Osteocyte (in vitro differentiated cells): ENCODE data around the gene IRF9. TPM values are rescaled to one million over a fixed set of nuclear protein-coding genes. Genes with fewer than 3 reads are reported as not detected.

Experiments used
- DNase-seq: peaks from one replicate; pipeline ENCODE4 v3.0.0; 2021; ENCODE audit warnings: mixed read lengths; ENCODE audit not compliant: unreplicated experiment; ENCODE audit errors: extremely low spot score
- H3K27ac Mint-ChIP-seq: one replicate; pipeline ENCODE4 v1.8.0; 2021; ENCODE audit warnings: mild to moderate bottlenecking, mixed read lengths; ENCODE audit not compliant: unreplicated experiment
- H3K27me3 Mint-ChIP-seq: one replicate; pipeline ENCODE4 v1.8.0; 2021; ENCODE audit warnings: mixed read lengths; ENCODE audit not compliant: unreplicated experiment
- H3K36me3 Mint-ChIP-seq: one replicate; pipeline ENCODE4 v1.8.0; 2021; ENCODE audit warnings: mixed read lengths; ENCODE audit not compliant: unreplicated experiment
- H3K4me1 Mint-ChIP-seq: one replicate; pipeline ENCODE4 v1.8.0; 2021; ENCODE audit warnings: mixed read lengths; ENCODE audit not compliant: unreplicated experiment
- H3K4me3 Mint-ChIP-seq: one replicate; pipeline ENCODE4 v1.8.0; 2021; ENCODE audit warnings: mild to moderate bottlenecking, moderate library complexity, mixed read lengths; ENCODE audit not compliant: unreplicated experiment
- H3K9me3 Mint-ChIP-seq: one replicate; pipeline ENCODE4 v1.8.0; 2021; ENCODE audit warnings: mixed read lengths; ENCODE audit not compliant: unreplicated experiment
- total RNA-seq: library from RNA; stranded (reverse); gene quantifications from 2 replicates; pipeline ENCODE4 v1.2.1, GENCODE V29; 2021
- TF ChIP-seq, protein P1 (sequence below): fragments of 200-600 bp; sonication (generic); IDR thresholded peaks from 2 replicates; pipeline ENCODE4 v1.5.0; 2021; ENCODE audit warnings: antibody characterized with exemption, mild to moderate bottlenecking, moderate library complexity

IRF9 gene
- total RNA-seq, 1 donor from 2014 or later: 58.9 TPM

- DNase-seq: no peak
- no peaks in the 10 kb centered on the region for H3K27me3 Mint-ChIP-seq
- no peaks in the 10 kb centered on the region for H3K9me3 Mint-ChIP-seq
- TF ChIP-seq, protein P1, sequence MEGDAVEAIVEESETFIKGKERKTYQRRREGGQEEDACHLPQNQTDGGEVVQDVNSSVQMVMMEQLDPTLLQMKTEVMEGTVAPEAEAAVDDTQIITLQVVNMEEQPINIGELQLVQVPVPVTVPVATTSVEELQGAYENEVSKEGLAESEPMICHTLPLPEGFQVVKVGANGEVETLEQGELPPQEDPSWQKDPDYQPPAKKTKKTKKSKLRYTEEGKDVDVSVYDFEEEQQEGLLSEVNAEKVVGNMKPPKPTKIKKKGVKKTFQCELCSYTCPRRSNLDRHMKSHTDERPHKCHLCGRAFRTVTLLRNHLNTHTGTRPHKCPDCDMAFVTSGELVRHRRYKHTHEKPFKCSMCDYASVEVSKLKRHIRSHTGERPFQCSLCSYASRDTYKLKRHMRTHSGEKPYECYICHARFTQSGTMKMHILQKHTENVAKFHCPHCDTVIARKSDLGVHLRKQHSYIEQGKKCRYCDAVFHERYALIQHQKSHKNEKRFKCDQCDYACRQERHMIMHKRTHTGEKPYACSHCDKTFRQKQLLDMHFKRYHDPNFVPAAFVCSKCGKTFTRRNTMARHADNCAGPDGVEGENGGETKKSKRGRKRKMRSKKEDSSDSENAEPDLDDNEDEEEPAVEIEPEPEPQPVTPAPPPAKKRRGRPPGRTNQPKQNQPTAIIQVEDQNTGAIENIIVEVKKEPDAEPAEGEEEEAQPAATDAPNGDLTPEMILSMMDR: no peak
- peaks cover 38% of the 10 kb centered on the region for H3K4me1 Mint-ChIP-seq
- peak overlapping the region; percentile 95 for H3K27ac Mint-ChIP-seq
- H3K36me3 Mint-ChIP-seq: peaks cover 20% of the 10 kb centered on the region
- peak overlapping the region; percentile 88 for H3K4me3 Mint-ChIP-seq
These were observed 33.3 kb downstream of the IRF9 start for GRCh38 chr14:24194186-24194872.

- DNase-seq: no peak
- peak overlapping the region; percentile 95 for H3K27ac Mint-ChIP-seq
- H3K36me3 Mint-ChIP-seq: peaks cover 20% of the 10 kb centered on the region
- no peaks in the 10 kb centered on the region for H3K27me3 Mint-ChIP-seq
- H3K4me3 Mint-ChIP-seq: peak overlapping the region; percentile 88
- H3K4me1 Mint-ChIP-seq: peaks cover 37% of the 10 kb centered on the region
- no peaks in the 10 kb centered on the region for H3K9me3 Mint-ChIP-seq
- TF ChIP-seq, protein P1: no peak
These were observed 33.8 kb downstream of the IRF9 start for GRCh38 chr14:24194873-24195185.

- peak; percentile 94 for DNase-seq
- Mint-ChIP-seq H3K4me3 (peak within 1 kb of the TSS; percentile 88), H3K9me3 (no peaks in the 10 kb centered on the region), H3K27me3 (no peaks in the 10 kb centered on the region), H3K4me1 (peaks cover 37% of the 10 kb centered on the region), H3K36me3 (peaks cover 20% of the 10 kb centered on the region), H3K27ac (peak within 1 kb of the TSS; percentile 95)
- TF ChIP-seq, protein P1: no peak
These were observed 34.4 kb downstream of the IRF9 start, which contains the start of gene TM9SF1 for GRCh38 chr14:24195186-24196070. Gene TM9SF1 (minus strand): TSS chr14:24195441. CDS start chr14:24195019, 422 bp downstream.

DNA sequence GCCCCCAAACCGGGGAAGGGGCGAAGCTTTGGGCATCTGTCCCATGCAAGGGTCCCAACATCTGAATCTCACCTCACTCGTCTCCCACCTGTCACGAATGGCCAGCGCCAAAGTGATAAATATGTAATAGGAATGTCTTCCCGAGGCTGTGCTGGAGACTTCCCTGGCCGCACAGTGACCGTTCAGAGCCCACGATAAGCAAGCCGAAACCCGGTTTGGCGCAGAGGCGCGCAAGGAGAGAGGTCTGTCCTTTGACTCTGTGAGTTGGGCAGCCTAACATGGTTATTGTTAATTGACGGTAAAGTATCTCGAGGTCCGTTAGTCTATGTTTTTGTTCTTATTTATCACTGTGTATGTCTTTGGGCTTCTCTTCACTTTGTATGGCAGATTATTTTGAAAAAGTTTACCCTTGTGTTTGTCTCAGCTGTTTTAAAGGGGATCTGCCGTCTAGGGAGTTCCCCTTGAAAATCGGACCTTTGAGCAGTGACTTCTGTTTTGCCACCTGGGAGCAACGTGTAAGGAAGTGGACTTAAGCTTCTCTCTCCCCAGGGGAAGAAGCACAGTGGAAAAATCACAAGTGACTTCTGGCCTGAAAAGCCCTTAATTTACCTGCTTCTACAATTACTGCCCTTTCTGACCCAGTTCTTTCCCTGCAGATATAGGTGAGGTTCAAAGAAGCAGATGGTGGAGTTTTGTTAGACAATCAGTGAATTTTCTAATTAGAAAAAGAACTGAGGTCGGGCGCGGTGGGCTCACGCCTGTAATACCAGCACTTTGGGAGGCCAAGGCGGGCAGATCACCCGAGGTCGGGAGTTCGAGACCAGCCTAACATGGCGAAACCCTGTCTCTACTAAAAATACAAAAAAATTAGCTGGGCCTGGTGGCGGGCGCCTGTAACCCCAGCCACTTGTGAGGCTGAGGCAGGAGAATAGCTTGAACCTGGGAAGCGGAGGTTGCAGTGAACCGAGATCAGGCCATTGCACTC lies 35.3 kb downstream of the IRF9 start:
- DNase-seq: no peak
- peaks cover 37% of the 10 kb centered on the region for H3K4me1 Mint-ChIP-seq
- peaks cover 18% of the 10 kb centered on the region for H3K36me3 Mint-ChIP-seq
- H3K9me3 Mint-ChIP-seq: no peaks in the 10 kb centered on the region
- H3K27me3 Mint-ChIP-seq: no peaks in the 10 kb centered on the region
- H3K27ac Mint-ChIP-seq: peak overlapping the region; percentile 95
- H3K4me3 Mint-ChIP-seq: peak overlapping the region; percentile 88
- TF ChIP-seq, protein P1: no peak
